Right lobe of liver (tissue), 6 donors: Measurements from ENCODE around the gene GNPNAT1. TPM values are rescaled to one million over a fixed set of nuclear protein-coding genes. Genes with fewer than 3 reads are reported as not detected.

ENCODE experiments used
- ATAC-seq, 4 donors: fragments of 200-7000 bp; cut with Tn5 transposase; one replicate each; pipeline ENCODE4 v1.9.1; 2020; ENCODE audit warnings: mild to moderate bottlenecking in 4 of 4, moderate library complexity in 4 of 4
- DNase-seq, 3 donors: peaks; one replicate each; pipeline ENCODE4 v3.0.0-alpha.2; 2020
- H3K27ac ChIP-seq, 3 donors: fragments of 200-600 bp; one replicate each; pipeline ENCODE4 v1.8.0; 2022
- H3K27me3 ChIP-seq, 2 donors: fragments of 200-600 bp; one replicate each; pipeline ENCODE4 v1.8.0; 2022
- H3K36me3 ChIP-seq, 4 donors: fragments of 200-600 bp; sonication (generic) in 1 of 4; one replicate each; pipeline versions ENCODE4 v1.5.1 to v1.8.0; 2017 to 2022; ENCODE audit warnings: control low read depth in 1 of 4
- H3K4me1 ChIP-seq, 4 donors: fragments of 200-600 bp; sonication (generic) in 1 of 4; one replicate each; pipeline versions ENCODE4 v1.5.1 to v1.8.0; 2017 to 2022; ENCODE audit warnings: control low read depth in 1 of 4
- H3K4me3 ChIP-seq, 3 donors: fragments of 200-600 bp; one replicate each; pipeline ENCODE4 v1.8.0; 2022
- H3K9me3 ChIP-seq, 4 donors: fragments of 200-600 bp; sonication (generic) in 1 of 4; one replicate each; pipeline versions ENCODE4 v1.5.1 to v1.8.0; 2017 to 2022; ENCODE audit warnings: control low read depth in 1 of 4
- POLR2A ChIP-seq: fragments of 450-650 bp; IDR thresholded peaks from one replicate; pipeline ENCODE4 v1.6.1; 2017; ENCODE audit warnings: antibody characterized with exemption, mild to moderate bottlenecking
- WGBS: methylation state at CpG from one replicate; pipeline ENCODE4 v1.1.6; 2018; ENCODE audit warnings: low coverage, low lambda C conversion rate; ENCODE audit not compliant: insufficient coverage; ENCODE audit errors: missing lambda C conversion rate; 5-methylcytosine and 5-hydroxymethylcytosine counted together
- intact Hi-C, 2 donors: fragments of 100-400 bp; cut with DNase I; formaldehyde crosslinking; loops; one replicate each; pipeline versions ENCODE4 v1.11.2 to v1.14.1; 2022
- total RNA-seq, 6 experiments: library from RNA; depleted of rRNA in 2 of 6; stranded (reverse); fragments of >200 nt in 2 of 6; fragmentation: NEBNext Ultra II Directional in 3 of 6; extraction: Animal tissue kit (Norgen Biotek cat#: 25700) in 3 of 6; gene quantifications; one replicate each; pipeline versions ENCODE4 v1.1.0 to v1.2.4, GENCODE V29; 2016 to 2023
- TF ChIP-seq, protein P1 (sequence below), 4 donors: fragments of 200-600 bp in 3 of 4; fragments of 450-650 bp in 1 of 4; IDR thresholded peaks; one replicate each; pipeline versions ENCODE4 v1.5.1 to v1.8.0; 2016 to 2022; ENCODE audit warnings: antibody characterized with exemption in 4 of 4, mild to moderate bottlenecking in 2 of 4
- donor health status: DM: no; HTN: yes; CAD: no.
- donor health status: DM: no; HTN: no; CAD: no.
- donor health status: DM: no; HTN: no; CAD: no.
- donor health status: DM: no; HTN: yes; CAD: no.
- donor health status: DM: no; HTN: yes; CAD: no.

The GNPNAT1 gene
- total RNA-seq, 6 experiments from 2014 or later: 31.4 to 47.6 (median 43.2) TPM

DNA sequence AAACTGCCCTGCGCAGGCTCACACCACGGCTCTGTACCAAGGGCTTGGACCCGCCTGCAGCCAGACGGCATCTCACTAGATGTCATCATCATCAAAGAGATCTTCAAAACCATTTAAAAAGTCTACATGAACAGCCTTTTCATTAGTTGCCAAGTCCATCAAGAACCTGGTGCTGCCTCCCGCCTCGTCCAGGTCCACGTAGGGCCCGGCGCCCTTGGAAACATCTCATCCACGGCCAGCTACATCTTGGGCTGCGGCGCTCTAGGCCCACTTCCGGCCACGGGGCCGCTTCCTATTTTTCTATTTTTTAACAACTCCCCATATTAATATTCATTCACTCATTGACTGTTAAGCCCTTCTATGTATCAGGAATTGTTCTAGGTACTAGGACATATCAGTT, 7.4 kb upstream of the GNPNAT1 start:
- ATAC-seq: no peak

DNA sequence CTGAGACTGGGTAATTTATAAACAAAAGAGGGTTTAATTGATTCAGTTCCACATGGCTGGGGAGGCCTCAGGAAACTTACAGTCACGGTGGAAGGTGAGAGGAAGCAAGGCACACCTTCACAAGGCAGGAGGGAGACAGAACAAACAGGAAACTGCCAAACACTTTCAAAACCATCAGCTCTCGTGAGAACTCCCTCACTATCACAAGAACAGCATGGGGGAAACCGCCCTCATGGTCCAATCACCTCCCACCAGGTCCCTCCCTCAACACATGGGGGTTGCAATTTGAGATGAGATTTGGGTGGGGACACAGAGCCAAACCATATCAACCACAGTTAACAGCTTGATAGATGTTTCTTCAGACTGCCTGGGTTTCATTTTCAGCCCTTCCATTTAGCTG, 6.2 kb upstream of the GNPNAT1 start:
- TF ChIP-seq POLR2A: no peak
- TF ChIP-seq, protein P1, sequence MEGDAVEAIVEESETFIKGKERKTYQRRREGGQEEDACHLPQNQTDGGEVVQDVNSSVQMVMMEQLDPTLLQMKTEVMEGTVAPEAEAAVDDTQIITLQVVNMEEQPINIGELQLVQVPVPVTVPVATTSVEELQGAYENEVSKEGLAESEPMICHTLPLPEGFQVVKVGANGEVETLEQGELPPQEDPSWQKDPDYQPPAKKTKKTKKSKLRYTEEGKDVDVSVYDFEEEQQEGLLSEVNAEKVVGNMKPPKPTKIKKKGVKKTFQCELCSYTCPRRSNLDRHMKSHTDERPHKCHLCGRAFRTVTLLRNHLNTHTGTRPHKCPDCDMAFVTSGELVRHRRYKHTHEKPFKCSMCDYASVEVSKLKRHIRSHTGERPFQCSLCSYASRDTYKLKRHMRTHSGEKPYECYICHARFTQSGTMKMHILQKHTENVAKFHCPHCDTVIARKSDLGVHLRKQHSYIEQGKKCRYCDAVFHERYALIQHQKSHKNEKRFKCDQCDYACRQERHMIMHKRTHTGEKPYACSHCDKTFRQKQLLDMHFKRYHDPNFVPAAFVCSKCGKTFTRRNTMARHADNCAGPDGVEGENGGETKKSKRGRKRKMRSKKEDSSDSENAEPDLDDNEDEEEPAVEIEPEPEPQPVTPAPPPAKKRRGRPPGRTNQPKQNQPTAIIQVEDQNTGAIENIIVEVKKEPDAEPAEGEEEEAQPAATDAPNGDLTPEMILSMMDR (IDR thresholded peaks at IDR 0.05): no peak
- 89% methylated on average over 3 of the region's 3 CpGs for WGBS
- Histone ChIP-seq H3K4me3 (no peak overlapping the region), H3K4me1 (no peaks in the 10 kb centered on the region), H3K27ac (no peak overlapping the region), H3K36me3 (no peaks in the 10 kb centered on the region), H3K27me3 (no peaks in the 10 kb centered on the region), H3K9me3 (no peaks in the 10 kb centered on the region)
- no peak for DNase-seq
- intact Hi-C loops: no loop called here
- no peak for ATAC-seq

More for the DNA sequence above, 7.4 kb upstream of the GNPNAT1 start:
- H3K27me3 ChIP-seq: no peaks in the 10 kb centered on the region
- no peak for DNase-seq
- 89% methylated on average over 15 of the region's 15 CpGs for WGBS
- H3K36me3 ChIP-seq: no peaks in the 10 kb centered on the region
- intact Hi-C loops: no loop called here
- no peaks in the 10 kb centered on the region for H3K4me1 ChIP-seq
- no peak overlapping the region for H3K4me3 ChIP-seq
- H3K27ac ChIP-seq: no peak overlapping the region
- TF ChIP-seq, protein P1 (IDR thresholded peaks at IDR 0.05): no peak
- TF ChIP-seq POLR2A: no peak
- H3K9me3 ChIP-seq: no peaks in the 10 kb centered on the region

DNA sequence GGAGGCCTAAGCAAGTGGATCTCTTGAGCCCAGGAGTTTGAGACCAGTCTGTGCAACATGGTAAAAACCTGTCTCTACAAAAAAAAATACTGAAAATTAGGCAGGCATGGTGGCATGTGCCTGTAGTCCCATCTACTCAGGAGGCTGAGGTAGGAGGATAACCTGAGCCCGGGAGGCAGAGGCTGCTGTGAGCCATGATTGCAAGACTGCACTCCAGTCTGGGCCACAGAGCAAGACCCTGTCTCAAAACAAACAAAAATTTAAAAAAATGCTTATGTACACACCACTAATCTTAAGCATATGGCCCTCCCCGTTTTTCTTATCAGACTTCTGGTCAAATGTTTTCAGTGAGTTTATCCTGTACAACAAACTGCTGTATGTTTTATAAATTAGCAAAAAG, 1.7 kb upstream of the GNPNAT1 start:
- H3K27me3 ChIP-seq: no peaks in the 10 kb centered on the region
- H3K27ac ChIP-seq: no peak overlapping the region
- WGBS: 50% methylated on average over 1 of the region's 2 CpGs
- H3K4me1 ChIP-seq: peaks cover 0 to 19% (median 3%) of the 10 kb centered on the region in 4 donors
- no peaks in the 10 kb centered on the region for H3K36me3 ChIP-seq
- TF ChIP-seq POLR2A: no peak
- TF ChIP-seq, protein P1 (IDR thresholded peaks at IDR 0.05): no peak
- DNase-seq: no peak
- no peak for ATAC-seq
- intact Hi-C loops: no loop called here
- H3K9me3 ChIP-seq: no peaks in the 10 kb centered on the region
- no peak overlapping the region for H3K4me3 ChIP-seq

DNA sequence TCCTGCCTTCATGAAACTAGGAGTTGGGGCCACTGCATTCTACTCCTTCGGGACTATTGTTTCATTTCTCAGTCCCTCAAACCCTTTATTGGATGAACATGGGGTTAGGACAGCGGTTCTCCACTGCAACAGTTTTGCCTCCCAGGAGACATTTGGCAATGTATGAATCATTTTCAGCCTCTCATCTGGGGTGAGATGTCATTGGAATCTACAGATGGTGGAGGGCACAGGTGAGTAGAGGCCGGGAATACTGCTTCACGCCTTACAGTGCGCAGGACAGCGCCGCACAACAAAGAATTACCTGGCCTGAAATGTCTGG, 649 bp upstream of the GNPNAT1 start:
- ATAC-seq (no peak), DNase-seq (no peak)
- no peaks in the 10 kb centered on the region for H3K9me3 ChIP-seq
- H3K4me1 ChIP-seq: peaks cover 0 to 19% (median 6%) of the 10 kb centered on the region in 4 donors
- 58% methylated on average over 7 of the region's 7 CpGs for WGBS
- intact Hi-C loops: no loop called here
- no peaks in the 10 kb centered on the region for H3K36me3 ChIP-seq
- H3K27me3 ChIP-seq: no peaks in the 10 kb centered on the region
- H3K27ac ChIP-seq: peak overlapping the region; percentile 81 to 87 (median 83)
- H3K4me3 ChIP-seq: peak overlapping the region; percentile 75 to 81 (median 79)
- no peak for TF ChIP-seq POLR2A
- TF ChIP-seq, protein P1 (IDR thresholded peaks at IDR 0.05): no peak

DNA sequence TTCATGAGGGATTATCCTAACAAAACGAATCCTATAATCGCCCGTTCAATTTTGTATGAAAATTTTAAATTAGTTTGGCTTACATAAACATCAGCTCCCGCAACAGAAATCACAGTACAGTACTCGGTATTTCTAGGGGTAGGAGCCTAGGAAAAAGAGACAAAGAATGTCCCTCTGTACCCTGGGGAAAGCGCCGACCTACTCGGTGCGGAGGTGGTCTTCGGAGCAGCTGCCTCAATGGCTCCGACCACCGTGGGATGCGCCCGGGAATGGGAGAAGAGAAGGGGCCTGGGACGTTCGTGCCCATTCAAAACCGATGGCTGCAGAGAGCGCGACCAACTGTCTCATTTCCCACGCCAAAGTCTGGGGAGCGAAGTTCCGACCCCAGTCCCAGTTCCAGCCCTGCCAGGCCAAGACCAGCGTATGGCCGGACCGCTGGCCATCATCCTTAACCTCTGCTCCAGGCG, 618 bp downstream of the GNPNAT1 start:
- no peaks in the 10 kb centered on the region for H3K36me3 ChIP-seq
- no peak for TF ChIP-seq POLR2A
- TF ChIP-seq, protein P1 (IDR thresholded peaks at IDR 0.05): no peak
- DNase-seq: no peak
- H3K27me3 ChIP-seq: no peaks in the 10 kb centered on the region
- H3K27ac ChIP-seq: peak overlapping the region; percentile 75 to 87 (median 84)
- peak overlapping the region; percentile 75 to 81 (median 79) for H3K4me3 ChIP-seq
- intact Hi-C loops: no loop called here
- H3K9me3 ChIP-seq: no peaks in the 10 kb centered on the region
- 0% methylated on average over 7 of the region's 26 CpGs for WGBS
- ATAC-seq: no peak
- peaks cover 0 to 19% (median 6%) of the 10 kb centered on the region in 4 donors for H3K4me1 ChIP-seq
